A673 (cell line): Measurements from ENCODE around the gene MAGI1. TPM values are rescaled to one million over a fixed set of nuclear protein-coding genes. Genes with fewer than 3 reads are reported as not detected.

Experiments used
- BruUV-seq: library from RNA; stranded (reverse); fragments of 400-500 nt; replicated peaks from 2 replicates; lab custom pipeline; 2021; lab: Mats Ljungman, UMichigan
- CTCF ChIA-PET: fragments of 300-600 bp; sonication (Branson Sonifier 250); formaldehyde crosslinking; loops from one replicate; lab custom pipeline; 2022; ENCODE audit warnings: antibody characterized with exemption; lab: Charles Lee
- POLR2A ChIA-PET: fragments of 300-600 bp; sonication (Branson Sonifier 250); formaldehyde crosslinking; loops from one replicate; lab custom pipeline; 2022; ENCODE audit warnings: antibody characterized with exemption; ENCODE audit not compliant: low non-redundant PET; lab: Charles Lee
- DNase-seq: peaks from one replicate; pipeline ENCODE4 v3.0.0-alpha.2; 2015; ENCODE audit warnings: low spot score
- H3K27ac ChIP-seq: fragments of 200-600 bp; sonication (generic); 2 replicates; pipeline ENCODE4 v1.5.1; 2016; ENCODE audit warnings: mixed run types, low read depth, mild to moderate bottlenecking, mixed read lengths, antibody characterized with exemption, low read length; ENCODE audit not compliant: poor library complexity, severe bottlenecking
- H3K27me3 ChIP-seq: fragments of 200-600 bp; sonication (generic); replicated peaks from 2 replicates; pipeline ENCODE4 v1.6.1; 2017; ENCODE audit warnings: mixed run types, low read depth, mild to moderate bottlenecking, mixed read lengths, antibody characterized with exemption, low read length; ENCODE audit not compliant: insufficient read depth, poor library complexity
- H3K36me3 ChIP-seq: fragments of 200-600 bp; sonication (generic); 2 replicates; pipeline ENCODE4 v1.6.1; 2016; ENCODE audit warnings: mixed run types, mild to moderate bottlenecking, mixed read lengths, antibody characterized with exemption, low read length; ENCODE audit not compliant: insufficient read depth, poor library complexity, severe bottlenecking
- H3K4me1 ChIP-seq: fragments of 200-600 bp; sonication (generic); 2 replicates; pipeline ENCODE4 v1.6.1; 2017; ENCODE audit warnings: mixed run types, mild to moderate bottlenecking, mixed read lengths, antibody characterized with exemption, low read length; ENCODE audit not compliant: insufficient read depth, poor library complexity, severe bottlenecking
- H3K4me3 ChIP-seq: fragments of 200-600 bp; sonication (generic); 2 replicates; pipeline ENCODE4 v1.5.1; 2016; ENCODE audit warnings: low read depth, mixed run types, mild to moderate bottlenecking, mixed read lengths, low read length; ENCODE audit not compliant: poor library complexity, severe bottlenecking
- H3K9me3 ChIP-seq: fragments of 200-600 bp; sonication (generic); 2 replicates; pipeline ENCODE4 v1.6.1; 2016; ENCODE audit warnings: mixed run types, low read depth, mild to moderate bottlenecking, mixed read lengths, antibody characterized with exemption, low read length; ENCODE audit not compliant: poor library complexity, severe bottlenecking
- EZH2 ChIP-seq: fragments of 200-600 bp; sonication (generic); IDR thresholded peaks from 2 replicates; pipeline ENCODE4 v1.6.1; 2017; ENCODE audit warnings: borderline replicate concordance, low read depth, mild to moderate bottlenecking, mixed read lengths, antibody characterized with exemption, low read length; ENCODE audit not compliant: poor library complexity, severe bottlenecking
- intact Hi-C: fragments of 100-400 bp; cut with micrococcal nuclease; formaldehyde crosslinking; loops from one replicate; pipeline ENCODE4 v1.10.0; 2022; ENCODE audit not compliant: unreplicated experiment
- total RNA-seq: library from RNA; stranded (reverse); gene quantifications from 2 replicates; pipeline ENCODE4 v1.2.3, GENCODE V29; 2021
- TF ChIP-seq, protein P1 (sequence below): fragments of 300-800, 200-600 bp; sonication (generic); conservative IDR thresholded peaks from 2 replicates; pipeline ENCODE4 v1.5.1; 2017; ENCODE audit warnings: low read depth, mild to moderate bottlenecking, antibody characterized with exemption, low read length, moderate library complexity, mixed read lengths

The MAGI1 gene
- total RNA-seq, 1 experiment from 2014 or later = 30.5 TPM

- Histone ChIP-seq H3K9me3 (no peaks in the 10 kb centered on the region), H3K27me3 (no peaks in the 10 kb centered on the region), H3K4me3 (no peak overlapping the region), H3K4me1 (peaks cover 16% of the 10 kb centered on the region), H3K36me3 (no peaks in the 10 kb centered on the region), H3K27ac (no peak overlapping the region)
- intact Hi-C loops = no loop called here
- ChIA-PET CTCF (no interaction called here), POLR2A (no interaction called here)
- no peak for TF ChIP-seq EZH2
- TF ChIP-seq, protein P1, sequence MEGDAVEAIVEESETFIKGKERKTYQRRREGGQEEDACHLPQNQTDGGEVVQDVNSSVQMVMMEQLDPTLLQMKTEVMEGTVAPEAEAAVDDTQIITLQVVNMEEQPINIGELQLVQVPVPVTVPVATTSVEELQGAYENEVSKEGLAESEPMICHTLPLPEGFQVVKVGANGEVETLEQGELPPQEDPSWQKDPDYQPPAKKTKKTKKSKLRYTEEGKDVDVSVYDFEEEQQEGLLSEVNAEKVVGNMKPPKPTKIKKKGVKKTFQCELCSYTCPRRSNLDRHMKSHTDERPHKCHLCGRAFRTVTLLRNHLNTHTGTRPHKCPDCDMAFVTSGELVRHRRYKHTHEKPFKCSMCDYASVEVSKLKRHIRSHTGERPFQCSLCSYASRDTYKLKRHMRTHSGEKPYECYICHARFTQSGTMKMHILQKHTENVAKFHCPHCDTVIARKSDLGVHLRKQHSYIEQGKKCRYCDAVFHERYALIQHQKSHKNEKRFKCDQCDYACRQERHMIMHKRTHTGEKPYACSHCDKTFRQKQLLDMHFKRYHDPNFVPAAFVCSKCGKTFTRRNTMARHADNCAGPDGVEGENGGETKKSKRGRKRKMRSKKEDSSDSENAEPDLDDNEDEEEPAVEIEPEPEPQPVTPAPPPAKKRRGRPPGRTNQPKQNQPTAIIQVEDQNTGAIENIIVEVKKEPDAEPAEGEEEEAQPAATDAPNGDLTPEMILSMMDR = no peak
- no TSS peak for BruUV-seq
- DNase-seq = no peak
These were observed 136.4 kb downstream of the MAGI1 start for GRCh38 chr3:65902304-65902793.

DNA sequence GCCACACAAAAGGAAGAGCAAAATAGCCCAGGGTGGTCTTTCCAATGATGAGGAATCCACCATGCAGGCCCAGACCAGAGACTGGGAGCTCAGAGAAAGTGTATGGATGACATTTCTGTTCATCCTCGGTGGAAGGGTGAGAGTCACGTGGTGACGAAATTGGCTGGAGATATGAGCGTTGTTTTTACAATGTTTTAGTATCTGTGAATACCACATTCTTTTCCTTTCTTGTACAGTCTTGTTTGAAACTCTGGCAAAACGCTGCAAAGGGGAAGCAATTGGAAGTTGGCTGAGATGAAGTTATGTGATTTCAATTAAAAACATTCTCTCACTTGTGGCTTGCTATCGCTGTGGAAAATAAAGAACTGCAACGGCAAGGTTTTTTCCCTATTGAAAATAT, 137.5 kb downstream of the MAGI1 start:
- Histone ChIP-seq H3K27ac (no peak overlapping the region), H3K9me3 (no peaks in the 10 kb centered on the region), H3K36me3 (no peaks in the 10 kb centered on the region), H3K4me3 (no peak overlapping the region), H3K27me3 (no peaks in the 10 kb centered on the region), H3K4me1 (peaks cover 16% of the 10 kb centered on the region)
- TSS peak; percentile 11 for BruUV-seq
- CTCF ChIA-PET = no interaction called here
- intact Hi-C loops = no loop called here
- no peak for DNase-seq
- POLR2A ChIA-PET = no interaction called here
- no peak for TF ChIP-seq EZH2
- TF ChIP-seq, protein P1 = no peak

GRCh38 chr3:65899226-65899625, 139.5 kb downstream of the MAGI1 start:
- BruUV-seq = no TSS peak
- CTCF ChIA-PET = no interaction called here
- H3K4me1 ChIP-seq = peaks cover 9% of the 10 kb centered on the region
- H3K4me3 ChIP-seq = no peak overlapping the region
- POLR2A ChIA-PET = interaction anchor here (0.6 kb wide), 1 partner anchor 110 kb away, joined by 6 read pairs; no protein-coding TSS in a partner anchor
- TF ChIP-seq EZH2 = no peak
- TF ChIP-seq, protein P1 = no peak
- H3K27me3 ChIP-seq = no peaks in the 10 kb centered on the region
- no peaks in the 10 kb centered on the region for H3K9me3 ChIP-seq
- H3K27ac ChIP-seq = no peak overlapping the region
- DNase-seq = no peak
- no peaks in the 10 kb centered on the region for H3K36me3 ChIP-seq
- intact Hi-C loops = no loop called here
